HG03103 (cell line): ENCODE measurements around the gene DNAJC2.

Source experiments
- ATAC-seq: cut with Tn5 transposase; IDR thresholded peaks from one replicate; pipeline ENCODE4 v1.9.1; 2021; ENCODE audit warnings: low read depth; ENCODE audit not compliant: unreplicated experiment

The DNAJC2 gene, protein sequence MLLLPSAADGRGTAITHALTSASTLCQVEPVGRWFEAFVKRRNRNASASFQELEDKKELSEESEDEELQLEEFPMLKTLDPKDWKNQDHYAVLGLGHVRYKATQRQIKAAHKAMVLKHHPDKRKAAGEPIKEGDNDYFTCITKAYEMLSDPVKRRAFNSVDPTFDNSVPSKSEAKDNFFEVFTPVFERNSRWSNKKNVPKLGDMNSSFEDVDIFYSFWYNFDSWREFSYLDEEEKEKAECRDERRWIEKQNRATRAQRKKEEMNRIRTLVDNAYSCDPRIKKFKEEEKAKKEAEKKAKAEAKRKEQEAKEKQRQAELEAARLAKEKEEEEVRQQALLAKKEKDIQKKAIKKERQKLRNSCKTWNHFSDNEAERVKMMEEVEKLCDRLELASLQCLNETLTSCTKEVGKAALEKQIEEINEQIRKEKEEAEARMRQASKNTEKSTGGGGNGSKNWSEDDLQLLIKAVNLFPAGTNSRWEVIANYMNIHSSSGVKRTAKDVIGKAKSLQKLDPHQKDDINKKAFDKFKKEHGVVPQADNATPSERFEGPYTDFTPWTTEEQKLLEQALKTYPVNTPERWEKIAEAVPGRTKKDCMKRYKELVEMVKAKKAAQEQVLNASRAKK

DNA sequence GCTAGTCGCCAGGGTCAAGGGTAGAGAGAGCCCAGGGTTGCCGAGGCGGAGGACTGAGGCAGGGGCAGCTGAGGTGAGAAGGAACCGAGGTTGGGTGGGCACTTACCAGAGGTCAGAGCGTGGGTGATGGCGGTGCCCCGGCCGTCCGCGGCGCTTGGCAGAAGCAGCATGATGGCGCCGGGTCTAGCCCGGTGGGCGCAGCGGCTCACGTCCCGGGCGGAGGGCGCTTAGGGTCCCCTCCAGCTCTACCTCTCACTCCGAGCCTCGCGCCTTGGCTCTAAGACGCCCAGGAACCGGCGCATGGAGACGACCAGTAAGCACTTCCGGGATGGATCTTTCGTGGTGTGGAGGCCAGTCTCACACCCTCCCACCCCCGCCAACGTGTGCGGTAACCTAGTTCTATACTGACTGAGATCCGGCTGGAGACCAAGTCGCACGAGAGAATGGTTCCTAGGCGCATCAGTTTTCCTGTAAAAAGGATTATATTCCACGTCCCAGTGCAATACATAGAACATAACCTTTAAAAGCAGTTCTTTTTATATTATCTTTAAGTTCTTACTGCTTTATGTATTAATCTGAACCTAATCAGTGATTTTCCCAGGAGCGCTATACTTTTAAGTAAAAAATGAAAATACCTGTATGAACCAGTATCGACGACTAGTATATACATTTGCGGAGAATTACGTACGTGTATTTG lies at the start of gene DNAJC2:
TSS of gene DNAJC2 (minus strand) at position 315 of the 697 bp plus-strand sequence. CDS start at position 170, 145 bp downstream.
- peak; percentile 76 for ATAC-seq

DNA sequence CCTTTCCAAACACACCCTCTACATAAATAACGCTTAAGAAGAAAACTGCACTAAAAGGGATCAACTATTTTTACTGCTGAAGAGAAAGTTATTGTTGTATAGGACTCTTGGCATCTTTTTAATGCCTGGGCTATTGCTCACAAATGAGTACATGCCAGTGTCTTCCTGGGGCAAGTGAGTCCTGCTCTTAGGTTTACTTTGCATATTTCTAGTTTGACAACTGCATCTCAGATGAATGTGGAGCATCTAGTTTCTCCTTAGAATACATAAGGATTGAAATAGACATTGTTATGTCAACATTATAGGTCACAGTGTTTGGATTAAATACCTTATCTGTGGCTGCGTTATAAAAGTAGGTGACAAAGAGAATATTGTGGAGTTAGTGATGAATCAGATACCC lies 47.4 kb upstream of the DNAJC2 start:
- no peak for ATAC-seq

DNA sequence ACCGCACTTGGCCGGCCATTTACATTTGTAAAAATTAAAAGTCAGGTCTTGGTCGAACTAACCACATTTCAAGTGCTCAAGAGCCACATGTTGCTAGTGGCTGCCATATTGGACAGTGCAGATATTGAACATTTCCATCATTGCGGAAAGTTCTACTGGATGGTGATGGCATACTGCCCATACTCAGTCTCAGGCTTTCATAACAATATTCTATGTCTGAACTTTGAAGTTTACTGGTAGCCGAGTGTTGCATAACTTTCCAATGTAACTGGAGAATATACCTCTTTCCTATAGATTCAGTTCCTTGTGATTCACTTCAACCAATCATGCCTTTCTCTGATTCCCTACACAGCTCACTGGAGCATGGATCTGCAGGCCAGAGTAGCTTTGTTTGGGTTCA lies 46.6 kb upstream of the DNAJC2 start:
- no peak for ATAC-seq

DNA sequence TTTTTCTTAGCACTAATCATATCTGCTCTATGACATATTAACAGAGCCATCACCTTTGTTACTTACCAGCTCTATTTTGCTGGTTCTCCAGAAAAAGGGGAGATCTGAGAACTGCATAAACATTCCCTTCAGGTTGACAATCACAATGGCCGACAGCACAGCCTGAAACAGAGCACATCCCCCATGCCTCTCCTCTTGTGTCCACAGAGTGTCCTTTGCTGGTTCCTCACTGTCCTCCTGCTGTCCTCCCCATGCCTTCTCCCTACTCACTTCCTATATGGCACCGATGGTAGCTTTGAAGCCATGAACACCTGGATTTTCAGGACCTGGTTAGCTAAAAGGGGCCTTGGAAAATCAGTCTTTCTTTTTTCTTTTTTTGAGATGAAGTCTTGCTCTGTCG lies 44.7 kb upstream of the DNAJC2 start:
- no peak for ATAC-seq

DNA sequence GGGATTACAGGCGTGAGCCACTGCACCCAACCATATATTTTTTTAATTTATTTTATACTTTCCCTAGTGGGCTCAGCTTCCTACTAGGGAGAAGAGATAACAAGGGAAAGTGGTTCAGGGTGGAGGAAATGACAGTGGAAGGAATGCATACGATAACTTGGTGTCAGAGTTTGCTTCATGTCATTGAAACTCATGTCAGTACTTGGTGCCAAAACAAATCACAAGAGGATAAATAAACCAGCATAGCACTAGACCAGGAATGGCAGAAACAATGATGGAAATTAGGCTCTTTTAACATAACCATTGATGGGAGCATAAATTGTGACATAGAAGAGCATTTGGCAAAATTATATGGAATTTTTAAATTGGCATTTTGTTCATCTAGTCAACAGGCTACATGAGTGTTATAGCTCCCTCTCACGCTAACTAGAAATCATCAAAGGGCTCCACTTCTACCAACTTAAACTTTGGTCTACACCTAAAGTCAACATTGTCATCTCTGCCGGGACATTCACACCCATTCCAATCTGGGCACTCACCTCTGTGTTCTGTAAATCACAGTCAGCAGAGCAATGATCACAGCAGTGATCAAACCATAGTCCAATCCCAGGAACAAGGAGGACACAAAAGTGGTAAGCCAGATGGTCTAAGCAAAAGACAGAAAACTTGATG lies 44.0 kb upstream of the DNAJC2 start:
- no peak for ATAC-seq

DNA sequence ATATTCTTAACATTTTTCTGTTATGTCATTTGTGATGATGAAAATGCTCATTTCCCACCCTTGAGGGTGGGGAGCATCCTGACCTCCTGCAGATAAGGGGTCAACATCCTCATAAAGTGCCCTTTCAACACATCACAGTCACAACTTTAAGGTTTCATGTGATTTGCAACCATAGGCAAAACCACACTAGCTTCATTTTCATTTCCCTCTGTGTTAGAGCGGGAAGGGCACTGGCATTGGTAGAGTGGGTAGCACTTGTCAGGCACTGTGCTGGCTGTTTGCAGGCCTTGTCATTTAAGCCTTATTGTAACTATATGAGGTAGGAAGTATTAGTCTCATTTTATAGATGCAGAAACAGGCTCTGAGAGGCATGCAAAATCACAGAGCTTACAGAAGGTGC lies 42.7 kb upstream of the DNAJC2 start:
- no peak for ATAC-seq

DNA sequence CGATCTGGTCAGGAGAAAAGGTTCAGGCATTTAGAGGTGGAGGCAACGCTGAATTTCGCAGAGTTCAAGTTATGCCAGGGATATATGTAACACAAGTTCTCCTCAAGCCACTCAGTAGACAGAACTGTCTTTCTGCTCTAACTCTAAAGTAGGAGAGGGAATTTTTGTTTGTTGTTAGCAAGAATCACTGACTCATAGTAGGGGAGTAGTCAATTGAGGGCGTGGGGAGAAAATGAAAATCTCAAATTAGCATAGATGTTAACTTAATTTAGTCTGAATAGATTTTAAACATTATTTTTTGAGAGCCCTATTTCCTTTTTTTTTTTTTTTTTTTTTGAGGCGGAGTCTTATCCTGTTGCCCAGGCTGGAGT lies 37.5 kb upstream of the DNAJC2 start:
- ATAC-seq, result no peak

DNA sequence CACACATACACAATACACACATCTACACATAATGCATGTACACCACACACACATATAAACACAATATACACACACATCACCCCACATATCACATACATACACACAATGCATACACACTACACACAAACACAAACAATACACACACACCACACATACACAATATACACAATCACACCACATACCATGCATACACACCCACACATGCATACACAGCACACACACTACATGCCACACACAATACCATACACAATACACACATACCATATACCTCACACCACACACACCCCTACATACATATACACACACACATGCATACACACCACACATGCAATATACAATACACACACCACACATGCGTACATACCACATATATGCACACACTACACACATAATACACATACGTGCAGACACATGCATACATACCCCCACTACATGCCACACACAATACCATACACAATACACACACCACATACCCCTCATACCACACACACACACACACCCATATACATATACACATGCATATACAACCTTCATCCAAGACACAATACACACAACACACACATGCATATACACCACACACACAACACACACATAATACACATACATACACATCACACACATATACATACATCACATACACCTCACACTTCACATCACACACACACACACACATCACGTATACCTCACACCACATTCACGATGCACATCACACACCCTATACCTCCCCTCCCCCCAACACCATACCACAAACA lies 36.9 kb upstream of the DNAJC2 start:
- no peak for ATAC-seq

DNA sequence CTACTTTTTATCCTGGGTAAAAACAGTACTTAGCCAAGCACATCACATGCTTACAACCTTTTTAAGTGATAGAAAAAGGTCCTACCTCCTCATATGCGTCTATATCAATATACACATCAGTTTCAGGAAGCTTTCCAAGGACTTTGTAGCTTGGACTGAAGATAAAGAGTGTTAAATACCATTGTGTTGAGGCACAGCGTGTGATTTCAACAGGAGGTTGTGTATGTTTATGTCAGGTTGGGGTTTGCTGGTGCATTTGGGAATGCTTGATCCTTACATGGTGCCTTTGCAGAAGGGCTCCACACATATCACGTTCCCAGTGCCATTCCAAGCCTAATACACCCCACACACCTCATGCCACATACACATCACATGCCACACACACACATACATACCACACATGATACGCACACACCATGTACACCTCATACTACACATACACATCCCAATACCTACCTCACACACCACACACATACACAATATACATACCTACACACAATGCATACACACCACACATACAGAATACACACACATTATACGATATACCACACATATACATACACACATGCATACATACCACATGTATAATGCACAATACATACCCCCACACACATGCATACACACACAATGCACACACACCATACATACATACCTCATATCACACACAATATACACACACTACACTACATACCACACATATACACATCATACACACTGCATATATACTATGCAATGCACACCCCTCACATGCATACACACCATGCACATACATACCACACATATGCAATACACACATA lies 36.0 kb upstream of the DNAJC2 start:
- no peak for ATAC-seq

DNA sequence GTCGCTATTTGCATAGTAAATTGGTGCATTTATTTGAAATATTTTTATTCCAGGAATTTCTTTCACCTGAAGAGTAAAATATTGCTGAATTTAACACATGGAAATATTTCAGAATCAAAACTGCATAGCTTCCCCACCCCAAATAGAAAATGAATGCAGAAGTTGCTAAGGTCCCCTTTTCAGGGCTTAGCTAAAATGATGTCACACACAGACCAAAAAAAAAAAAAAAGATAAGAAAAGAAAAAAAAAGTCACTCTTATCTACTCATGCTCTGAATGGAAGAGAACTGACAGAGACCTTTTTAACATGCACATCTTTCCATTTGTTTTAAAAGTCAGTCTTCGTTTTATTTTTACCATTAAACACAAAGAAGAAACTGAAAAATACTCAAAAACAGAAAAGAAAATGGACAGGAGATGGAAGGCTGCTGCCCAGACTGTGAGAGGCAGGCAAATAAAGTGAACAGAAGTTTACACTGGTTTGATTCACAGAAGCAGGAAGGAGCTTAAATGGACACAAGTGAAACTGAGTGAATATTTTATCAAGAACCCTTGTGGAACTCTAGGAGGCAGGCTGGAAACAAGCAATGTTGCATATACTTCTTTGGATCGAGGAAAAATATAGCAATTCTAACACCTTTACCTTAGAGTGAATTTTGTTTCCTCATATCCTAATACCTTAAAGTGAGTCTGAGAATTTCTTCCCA lies 34.9 kb upstream of the DNAJC2 start:
- ATAC-seq, result no peak

DNA sequence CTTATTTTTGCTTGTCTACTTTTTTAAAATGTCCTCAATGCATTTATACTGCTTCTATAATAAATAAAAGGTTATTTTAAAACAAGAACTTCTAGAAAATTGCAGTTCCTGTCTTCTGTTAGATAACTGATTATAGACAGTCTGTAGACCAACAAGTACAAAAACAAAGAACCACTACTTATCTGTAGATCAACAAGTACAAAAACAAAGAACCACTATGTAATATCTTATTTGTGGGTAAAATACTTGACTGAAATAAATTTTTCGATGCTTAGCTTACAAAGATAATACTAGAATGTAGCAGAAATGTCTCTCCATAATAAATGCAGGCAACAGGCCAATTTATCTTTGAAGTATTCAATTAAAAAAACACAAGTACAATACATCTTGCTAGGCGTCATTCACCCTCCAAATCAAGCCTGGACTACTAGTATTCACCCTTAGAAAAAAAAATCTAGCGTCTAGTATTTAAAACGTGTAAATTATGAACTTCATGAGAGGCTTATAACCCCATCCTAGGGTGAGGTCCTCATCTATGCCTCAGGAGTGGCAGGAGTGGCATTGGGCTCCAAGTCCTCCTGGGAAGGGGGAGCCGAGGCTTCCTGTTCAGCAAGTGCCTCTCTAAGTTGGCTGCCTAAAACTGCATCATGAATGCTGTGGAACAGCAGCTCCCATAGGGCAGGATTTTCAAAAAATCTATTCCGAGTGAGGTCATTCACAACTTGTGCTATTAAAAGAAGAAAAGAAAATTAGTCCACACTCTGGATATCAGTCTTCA lies 29.5 kb upstream of the DNAJC2 start:
- ATAC-seq, result no peak

DNA sequence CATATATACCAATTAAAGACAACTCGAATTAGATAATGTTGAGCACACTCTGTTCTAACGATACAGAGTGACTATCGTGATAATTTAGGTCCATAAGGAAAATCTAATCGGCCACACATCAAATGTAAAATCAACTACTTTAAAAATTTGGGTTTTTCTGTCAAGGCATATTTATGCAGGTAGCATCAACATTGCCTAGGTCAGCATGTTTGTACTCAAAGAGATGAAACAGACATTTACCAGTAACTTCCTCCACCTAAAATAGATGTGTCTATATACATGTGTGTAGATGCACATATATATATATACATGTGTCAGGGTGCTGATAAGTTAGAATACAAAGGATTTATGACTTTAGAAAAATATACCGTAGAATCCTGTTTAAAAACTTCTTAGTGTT lies 24.9 kb upstream of the DNAJC2 start:
- ATAC-seq, result no peak

DNA sequence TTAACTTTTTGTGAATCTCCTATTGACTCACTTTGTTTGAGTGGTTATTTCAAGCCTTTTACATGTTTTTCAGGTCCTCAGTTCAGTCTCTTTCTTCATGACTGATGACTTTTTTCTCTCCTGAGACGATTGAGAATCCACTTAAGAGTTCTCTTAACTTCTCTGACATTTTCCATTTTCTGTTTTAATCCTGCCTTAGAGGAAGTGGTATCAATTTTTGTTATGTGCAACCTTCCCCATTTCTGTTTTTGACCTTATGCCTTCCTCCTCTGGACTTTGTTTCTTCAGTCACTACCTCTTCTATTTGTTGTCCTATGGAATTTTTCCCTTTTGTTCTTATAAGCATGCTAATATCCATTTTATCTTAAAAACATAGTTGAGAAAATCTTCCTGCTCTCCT lies 5.2 kb upstream of the DNAJC2 start:
- ATAC-seq, result no peak

DNA sequence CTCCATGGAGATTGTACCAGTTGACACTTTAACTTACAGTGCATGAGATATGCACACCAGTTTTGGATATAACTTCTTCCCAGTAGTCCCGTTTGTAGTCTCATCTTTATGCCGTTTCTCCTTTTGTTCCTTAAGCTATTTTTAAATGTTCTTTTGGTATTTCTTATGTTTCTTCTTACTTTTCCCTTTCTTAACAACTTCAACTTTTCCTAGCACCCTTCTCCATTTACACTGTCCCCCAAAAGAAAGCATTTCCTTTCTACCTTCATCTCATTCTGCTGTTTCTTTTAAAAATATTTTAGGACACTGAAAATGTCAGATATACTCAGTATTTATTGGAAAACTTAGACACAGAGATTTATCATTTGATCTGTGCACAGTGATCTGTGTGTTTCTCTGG lies 4.4 kb upstream of the DNAJC2 start:
- no peak for ATAC-seq

DNA sequence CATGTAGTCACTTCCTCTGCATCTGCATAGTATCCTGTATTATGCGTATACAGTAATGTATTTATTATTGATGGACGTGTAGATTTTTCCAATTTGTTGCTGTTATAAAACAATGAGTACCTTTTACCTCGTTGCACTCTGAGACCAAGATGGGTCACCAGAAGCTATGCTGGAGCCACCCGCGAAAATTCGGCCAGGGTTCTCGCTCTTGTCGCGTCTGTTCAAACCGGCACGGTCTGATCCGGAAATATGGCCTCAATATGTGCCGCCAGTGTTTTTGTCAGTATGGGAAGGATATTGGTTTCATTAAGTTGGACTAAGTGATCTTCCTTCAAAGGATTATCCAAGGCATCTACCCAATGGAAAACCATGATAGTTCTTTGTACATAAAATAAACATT lies 3.9 kb upstream of the DNAJC2 start:
- ATAC-seq, result no peak

DNA sequence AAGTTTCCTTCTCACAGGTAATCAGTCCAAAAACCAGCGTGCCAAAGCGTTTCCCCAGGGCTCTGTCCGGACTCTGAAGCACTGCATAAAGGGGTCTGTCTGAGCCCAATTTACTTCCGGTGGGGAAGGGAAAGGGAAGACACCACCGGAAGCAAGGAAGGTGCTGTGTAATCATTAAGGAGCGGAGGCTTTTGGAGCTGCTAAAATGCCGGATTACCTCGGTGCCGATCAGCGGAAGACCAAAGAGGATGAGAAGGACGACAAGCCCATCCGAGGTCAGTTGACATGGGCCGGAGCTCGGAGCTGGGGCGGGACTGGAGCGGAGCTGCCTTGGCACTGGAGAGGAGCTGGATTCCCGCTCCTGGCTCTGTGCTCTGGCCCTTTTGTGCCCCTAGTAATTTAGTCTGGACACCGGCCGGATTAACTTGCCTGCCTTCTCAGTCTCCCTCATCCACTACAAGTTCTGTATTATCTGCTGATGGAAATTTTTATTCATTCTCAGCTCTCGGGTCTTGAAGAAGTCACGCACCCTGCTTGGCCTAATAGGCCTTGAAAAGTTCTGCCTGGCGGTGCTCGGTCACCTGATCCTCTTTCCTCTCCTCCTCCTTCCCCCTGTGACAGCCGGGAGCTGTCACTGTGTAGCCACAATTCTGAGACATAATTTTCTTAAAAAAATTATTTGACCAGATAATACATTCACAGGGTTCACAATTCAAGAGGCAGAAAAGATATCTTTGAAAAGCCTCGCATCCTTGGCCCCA lies 3.1 kb upstream of the DNAJC2 start, which contains the start of gene PSMC2:
TSS of gene PSMC2 (plus strand) at position 137 of the 761 bp plus-strand sequence. CDS start at position 206, 69 bp downstream.
- peak; percentile 57 for ATAC-seq

DNA sequence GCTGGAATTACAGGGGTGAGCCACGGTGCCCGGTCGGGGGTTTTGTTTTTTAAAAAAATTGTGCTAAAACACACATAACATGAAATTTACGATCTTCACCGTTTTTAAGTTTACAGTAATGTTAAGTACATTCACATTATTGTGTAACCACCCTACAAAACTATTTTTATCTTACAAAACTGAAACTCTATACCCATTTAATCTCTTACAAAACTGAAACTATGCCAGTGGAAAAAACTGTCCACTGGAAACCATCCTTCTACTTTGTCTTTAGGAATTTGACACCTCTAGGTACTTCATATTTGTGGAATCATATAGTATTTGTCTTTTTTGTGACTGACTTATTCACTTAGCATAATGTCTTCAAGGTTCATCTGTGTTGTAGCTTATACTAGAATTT lies 1.8 kb upstream of the DNAJC2 start:
- ATAC-seq, result no peak
